CD4-positive, CD25-positive, alpha-beta regulatory T cell (primary cell): ENCODE results near the gene DLG2. TPM values are rescaled to one million over a fixed set of nuclear protein-coding genes. Genes with fewer than 3 reads are reported as not detected.

ENCODE experiments used
- ATAC-seq, 2 donors: fragments of 150-1000 bp; cut with Tn5 transposase; one replicate each; pipeline ENCODE4 v1.10.0; 2021; ENCODE audit warnings: low read depth in 2 of 2, moderate number of reproducible peaks in 2 of 2, moderate library complexity in 1 of 2
- DNase-seq, 3 donors: peaks; one replicate each; pipeline versions ENCODE4 v3.0.0 to v3.0.0-alpha.2; 2012 to 2022; ENCODE audit warnings: mixed read lengths in 1 of 3
- H3K27ac ChIP-seq: one replicate; pipeline ENCODE4 v1.7.0; 2013; ENCODE audit warnings: mild to moderate bottlenecking, low read length; ENCODE audit not compliant: insufficient read depth, poor library complexity, severe bottlenecking
- H3K27me3 ChIP-seq: one replicate; pipeline ENCODE4 v1.7.0; 2013; ENCODE audit warnings: low read length; ENCODE audit not compliant: control insufficient read depth, insufficient read depth
- H3K36me3 ChIP-seq: one replicate; pipeline ENCODE4 v1.7.0; 2013; ENCODE audit warnings: mild to moderate bottlenecking, low read length, moderate library complexity; ENCODE audit not compliant: control insufficient read depth, insufficient read depth
- H3K4me1 ChIP-seq: 2 replicates; pipeline ENCODE4 v1.7.0; 2013; ENCODE audit warnings: mild to moderate bottlenecking, low read length; ENCODE audit not compliant: insufficient read depth, control insufficient read depth, poor library complexity, severe bottlenecking
- H3K4me3 ChIP-seq: one replicate; pipeline ENCODE4 v1.7.0; 2013; ENCODE audit warnings: low read depth, mild to moderate bottlenecking, low read length, moderate library complexity
- H3K9me3 ChIP-seq, 2 experiments: 1 replicate in 1 of 2; 2 replicates in 1 of 2; pipeline ENCODE4 v1.7.0; 2013; ENCODE audit warnings: low read length in 2 of 2, mild to moderate bottlenecking in 1 of 2, moderate library complexity in 1 of 2; ENCODE audit not compliant: control insufficient read depth in 2 of 2
- H3K27ac Mint-ChIP-seq, 3 donors: one replicate each; pipeline ENCODE4 v1.8.0; 2020 to 2022; ENCODE audit warnings: mild to moderate bottlenecking in 3 of 3, mixed read lengths in 3 of 3, moderate library complexity in 2 of 3
- H3K27me3 Mint-ChIP-seq: one replicate; pipeline ENCODE4 v1.8.0; 2022; ENCODE audit warnings: mild to moderate bottlenecking, mixed read lengths
- H3K36me3 Mint-ChIP-seq: one replicate; pipeline ENCODE4 v1.8.0; 2020; ENCODE audit warnings: mixed read lengths
- H3K4me1 Mint-ChIP-seq, 4 donors: one replicate each; pipeline ENCODE4 v1.8.0; 2020 to 2022; ENCODE audit warnings: mixed read lengths in 4 of 4, mild to moderate bottlenecking in 1 of 4
- H3K4me3 Mint-ChIP-seq, 4 donors: one replicate each; pipeline ENCODE4 v1.8.0; 2020 to 2022; ENCODE audit warnings: mild to moderate bottlenecking in 4 of 4, mixed read lengths in 4 of 4, moderate library complexity in 3 of 4
- H3K9me3 Mint-ChIP-seq, 7 donors: one replicate each; pipeline ENCODE4 v1.8.0; 2020 to 2022; ENCODE audit warnings: mixed read lengths in 7 of 7, mild to moderate bottlenecking in 3 of 7, moderate library complexity in 2 of 7
- polyA plus RNA-seq, 4 donors: library from polyadenylated mRNA; unstranded; fragments of 300-500 nt; fragmentation: Illumina TruSeq; gene quantifications; one replicate each; pipeline ENCODE4 v1.2.3, GENCODE V29; 2021
- total RNA-seq: library from RNA; stranded (reverse); gene quantifications from one replicate; pipeline ENCODE4 v1.2.3, GENCODE V29; 2022

Gene DLG2
- total and polyA plus RNA-seq, 5 donors from 2014 or later: 0.26 to 2.0 (median 0.94) TPM

GRCh38 chr11:84829162-84829561 is 798.0 kb downstream of the DLG2 start:
- Mint-ChIP-seq H3K4me1 (no peaks in the 10 kb centered on the region), H3K36me3 (no peaks in the 10 kb centered on the region), H3K9me3 (peaks cover 0 to 9% (median 4%) of the 10 kb centered on the region in 7 donors)

GRCh38 chr11:84828616-84829015 is 798.5 kb downstream of the DLG2 start:
- no peak for ATAC-seq
- Histone ChIP-seq H3K4me1 (no peaks in the 10 kb centered on the region), H3K9me3 (no peaks in the 10 kb centered on the region), H3K4me3 (no peak overlapping the region), H3K27me3 (no peaks in the 10 kb centered on the region), H3K36me3 (no peaks in the 10 kb centered on the region), H3K27ac (no peak overlapping the region)
- Mint-ChIP-seq H3K27me3 (no peaks in the 10 kb centered on the region), H3K4me3 (no peak overlapping the region), H3K36me3 (no peaks in the 10 kb centered on the region), H3K9me3 (peaks cover 0 to 12% (median 4%) of the 10 kb centered on the region in 7 donors), H3K27ac (no peak overlapping the region), H3K4me1 (no peaks in the 10 kb centered on the region)
- DNase-seq: no peak

More at GRCh38 chr11:84829162-84829561, 798.0 kb downstream of the DLG2 start:
- Histone ChIP-seq H3K27me3 (no peaks in the 10 kb centered on the region), H3K4me1 (no peaks in the 10 kb centered on the region), H3K36me3 (no peaks in the 10 kb centered on the region), H3K27ac (no peak overlapping the region), H3K4me3 (no peak overlapping the region), H3K9me3 (no peaks in the 10 kb centered on the region)
- no peak for DNase-seq
- no peak overlapping the region for H3K4me3 Mint-ChIP-seq
- ATAC-seq: no peak
- no peak overlapping the region for H3K27ac Mint-ChIP-seq
- H3K27me3 Mint-ChIP-seq: no peaks in the 10 kb centered on the region

- Mint-ChIP-seq H3K27ac (no peak overlapping the region), H3K4me1 (no peaks in the 10 kb centered on the region), H3K4me3 (no peak overlapping the region), H3K9me3 (peaks cover 0 to 17% (median 5%) of the 10 kb centered on the region in 7 donors), H3K36me3 (no peaks in the 10 kb centered on the region), H3K27me3 (no peaks in the 10 kb centered on the region)
- Histone ChIP-seq H3K36me3 (no peaks in the 10 kb centered on the region), H3K4me3 (no peak overlapping the region), H3K9me3 (no peaks in the 10 kb centered on the region), H3K4me1 (no peaks in the 10 kb centered on the region), H3K27ac (no peak overlapping the region), H3K27me3 (no peaks in the 10 kb centered on the region)
- DNase-seq (no peak), ATAC-seq (no peak)
Observed at GRCh38 chr11:84825106-84825660, 802.0 kb downstream of the DLG2 start.

GRCh38 chr11:84824624-84825023 is 802.5 kb downstream of the DLG2 start:
- Histone ChIP-seq H3K36me3 (no peaks in the 10 kb centered on the region), H3K4me3 (no peak overlapping the region), H3K27ac (no peak overlapping the region), H3K9me3 (no peaks in the 10 kb centered on the region), H3K27me3 (no peaks in the 10 kb centered on the region), H3K4me1 (no peaks in the 10 kb centered on the region)
- H3K27ac Mint-ChIP-seq: no peak overlapping the region
- no peaks in the 10 kb centered on the region for H3K36me3 Mint-ChIP-seq
- H3K4me1 Mint-ChIP-seq: no peaks in the 10 kb centered on the region
- DNase-seq: no peak
- H3K9me3 Mint-ChIP-seq: peaks cover 0 to 18% (median 5%) of the 10 kb centered on the region in 7 donors
- H3K27me3 Mint-ChIP-seq: no peaks in the 10 kb centered on the region
- H3K4me3 Mint-ChIP-seq: no peak overlapping the region
- ATAC-seq: no peak

GRCh38 chr11:84819537-84819936 is 807.6 kb downstream of the DLG2 start:
- no peaks in the 10 kb centered on the region for H3K36me3 ChIP-seq
- DNase-seq (no peak), ATAC-seq (no peak)
- Mint-ChIP-seq H3K27me3 (no peaks in the 10 kb centered on the region), H3K9me3 (peaks cover 0 to 25% (median 5%) of the 10 kb centered on the region in 7 donors), H3K4me1 (no peaks in the 10 kb centered on the region), H3K36me3 (no peaks in the 10 kb centered on the region), H3K4me3 (no peak overlapping the region), H3K27ac (peak overlapping the region in 1 of 3 donors; percentile 10)
- no peaks in the 10 kb centered on the region for H3K27me3 ChIP-seq
- no peaks in the 10 kb centered on the region for H3K9me3 ChIP-seq
- no peak overlapping the region for H3K4me3 ChIP-seq
- no peak overlapping the region for H3K27ac ChIP-seq
- H3K4me1 ChIP-seq: no peaks in the 10 kb centered on the region

GRCh38 chr11:84819128-84819527 is 808.0 kb downstream of the DLG2 start:
- H3K36me3 ChIP-seq: no peaks in the 10 kb centered on the region
- H3K4me1 ChIP-seq: no peaks in the 10 kb centered on the region
- H3K9me3 ChIP-seq: no peaks in the 10 kb centered on the region
- H3K4me3 ChIP-seq: no peak overlapping the region
- Mint-ChIP-seq H3K4me1 (no peaks in the 10 kb centered on the region), H3K4me3 (no peak overlapping the region), H3K27me3 (no peaks in the 10 kb centered on the region), H3K27ac (peak overlapping the region in 1 of 3 donors; percentile 10), H3K9me3 (peaks cover 0 to 26% (median 7%) of the 10 kb centered on the region in 7 donors), H3K36me3 (no peaks in the 10 kb centered on the region)
- DNase-seq: no peak
- no peak for ATAC-seq
- H3K27ac ChIP-seq: no peak overlapping the region
- no peaks in the 10 kb centered on the region for H3K27me3 ChIP-seq

- ATAC-seq (no peak), DNase-seq (no peak)
- Mint-ChIP-seq H3K27ac (no peak overlapping the region), H3K4me1 (no peaks in the 10 kb centered on the region), H3K27me3 (no peaks in the 10 kb centered on the region), H3K36me3 (no peaks in the 10 kb centered on the region), H3K9me3 (peaks cover 0 to 25% (median 7%) of the 10 kb centered on the region in 7 donors), H3K4me3 (no peak overlapping the region)
- H3K4me3 ChIP-seq: no peak overlapping the region
- H3K27me3 ChIP-seq: no peaks in the 10 kb centered on the region
- no peaks in the 10 kb centered on the region for H3K36me3 ChIP-seq
- H3K9me3 ChIP-seq: no peaks in the 10 kb centered on the region
- H3K27ac ChIP-seq: no peak overlapping the region
- H3K4me1 ChIP-seq: no peaks in the 10 kb centered on the region
Observed at GRCh38 chr11:84817998-84818397, 809.1 kb downstream of the DLG2 start.

GRCh38 chr11:84812471-84812969 is 814.6 kb downstream of the DLG2 start:
- Mint-ChIP-seq H3K36me3 (no peaks in the 10 kb centered on the region), H3K9me3 (peaks cover 0 to 39% (median 8%) of the 10 kb centered on the region in 7 donors), H3K27me3 (no peaks in the 10 kb centered on the region), H3K4me1 (no peaks in the 10 kb centered on the region), H3K4me3 (no peak overlapping the region), H3K27ac (no peak overlapping the region)
- Histone ChIP-seq H3K4me3 (no peak overlapping the region), H3K36me3 (no peaks in the 10 kb centered on the region), H3K9me3 (peaks cover 0 to under 1% of the 10 kb centered on the region in 2 experiments), H3K27me3 (no peaks in the 10 kb centered on the region), H3K27ac (no peak overlapping the region), H3K4me1 (no peaks in the 10 kb centered on the region)
- no peak for ATAC-seq
- DNase-seq: no peak
